ENCODE results near the gene ZNF385D.
A peak's percentile ranks its signal among the peaks of the same experiment; 100 is the strongest.
"Not testable (repeated sequence)": the region's sequence is repeated elsewhere in the genome, so short reads cannot be mapped to it uniquely, and the experiment has no call there.

ZNF385D gene

DNA sequence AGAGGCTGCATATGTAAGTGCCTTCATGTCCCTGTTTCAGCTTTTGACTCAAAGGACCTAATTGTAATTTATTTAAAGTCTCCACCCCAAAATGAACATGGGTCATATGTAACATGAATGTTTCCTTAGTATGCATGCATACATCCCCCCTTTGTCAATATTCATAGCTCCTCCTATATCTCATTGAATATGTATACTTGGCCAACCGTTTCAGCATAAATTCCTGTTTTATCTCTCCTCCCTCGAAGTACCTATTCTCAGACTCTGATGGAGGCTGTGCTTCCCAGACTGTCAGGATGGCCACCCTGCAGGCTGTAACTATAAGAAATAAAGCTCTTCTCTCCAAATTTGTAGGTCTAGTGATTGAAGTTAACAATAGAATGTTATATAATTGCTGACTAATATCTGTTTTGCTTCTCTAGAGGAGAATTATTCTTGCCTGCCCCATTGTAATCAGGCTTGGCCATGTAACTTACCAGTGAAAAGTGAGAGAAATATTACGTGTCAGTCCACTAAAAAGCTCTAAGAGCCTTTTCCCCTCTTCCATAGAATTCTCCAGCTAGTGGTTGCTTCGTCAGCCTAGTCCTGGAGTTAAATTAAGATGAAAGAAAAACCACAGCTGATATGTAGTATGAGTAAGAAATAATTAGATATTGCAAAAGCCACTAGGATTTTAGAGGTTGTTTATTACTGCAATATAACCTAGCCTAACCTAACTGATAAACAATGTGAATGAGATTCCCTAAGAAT is 245.1 kb downstream of the ZNF385D start:
- no peak for DNase-seq

DNA sequence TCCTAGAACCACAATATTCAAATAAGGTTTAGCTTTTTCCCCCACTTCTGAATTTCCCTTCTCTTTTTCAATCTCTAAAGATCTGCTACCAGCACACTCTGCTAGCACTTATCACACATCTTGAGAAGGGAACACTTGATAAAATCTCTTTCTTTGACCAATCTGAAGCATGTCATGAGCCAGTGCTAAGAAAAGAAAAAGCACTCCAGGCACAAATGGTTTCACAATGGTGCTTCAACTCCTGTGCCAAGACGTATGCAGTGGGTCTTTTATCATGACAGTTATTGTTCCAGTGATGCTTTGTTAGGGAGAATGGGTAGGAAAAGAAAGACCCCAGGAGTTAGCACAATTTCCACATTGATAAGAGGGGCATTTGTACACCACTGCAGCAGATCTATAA is 248.4 kb downstream of the ZNF385D start:
- DNase-seq: no peak

DNA sequence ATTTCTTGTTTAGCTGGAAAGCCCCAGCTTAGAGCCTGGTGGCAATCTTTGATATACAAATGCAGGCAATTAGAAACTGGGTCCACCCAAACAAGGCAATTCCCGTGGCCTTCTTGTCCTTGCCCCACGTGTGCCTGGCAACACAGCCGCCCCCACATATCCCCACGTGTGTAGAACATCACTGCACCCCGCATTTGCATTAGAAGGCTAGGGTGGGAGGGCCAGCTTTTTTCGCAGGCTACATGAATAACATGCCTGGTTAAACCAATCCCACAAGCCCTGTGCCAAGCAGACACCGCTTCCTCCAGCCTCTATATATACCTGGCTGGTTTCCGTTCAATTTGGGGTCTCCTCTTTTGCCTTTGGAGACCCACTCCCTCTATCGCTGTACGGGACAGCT is 250.2 kb downstream of the ZNF385D start:
- no peak for DNase-seq

DNA sequence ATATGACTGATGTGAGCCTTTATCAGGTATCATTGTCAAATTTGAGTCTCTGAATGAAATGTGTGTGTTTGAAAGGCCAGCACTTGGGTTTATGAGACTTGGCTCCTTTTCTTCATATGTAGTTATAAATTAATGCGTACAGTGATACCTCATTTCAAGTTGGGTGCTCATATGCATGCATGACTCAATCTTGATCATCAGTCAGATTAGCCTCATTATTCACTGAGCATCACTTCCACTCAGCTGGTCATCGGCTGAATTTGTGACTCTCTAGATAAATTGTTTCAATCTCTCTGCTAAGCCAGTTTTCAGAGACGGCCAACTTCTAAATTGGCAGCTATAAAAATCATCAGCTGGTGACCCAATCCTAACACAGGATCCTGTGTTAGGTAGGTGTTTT is 260.3 kb downstream of the ZNF385D start:
- DNase-seq: not testable (repeated sequence)

DNA sequence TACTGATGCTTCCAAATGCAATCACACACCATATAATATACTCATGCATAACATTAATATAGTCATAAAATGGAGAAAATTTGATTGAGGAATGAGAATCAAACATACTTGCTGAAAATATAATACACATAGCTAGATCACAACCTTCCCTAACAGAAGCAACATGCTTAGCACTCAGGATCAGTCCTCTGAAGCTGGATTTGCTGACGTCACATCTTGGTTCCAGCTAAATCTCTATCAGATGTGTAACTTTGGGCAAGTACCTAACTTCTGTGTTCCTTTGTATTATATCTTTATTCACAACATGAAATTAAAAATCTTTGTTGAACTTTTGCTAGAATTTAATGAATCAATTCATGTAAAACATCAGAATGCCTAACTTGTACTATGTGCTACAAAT is 263.5 kb downstream of the ZNF385D start:
- DNase-seq: no peak

DNA sequence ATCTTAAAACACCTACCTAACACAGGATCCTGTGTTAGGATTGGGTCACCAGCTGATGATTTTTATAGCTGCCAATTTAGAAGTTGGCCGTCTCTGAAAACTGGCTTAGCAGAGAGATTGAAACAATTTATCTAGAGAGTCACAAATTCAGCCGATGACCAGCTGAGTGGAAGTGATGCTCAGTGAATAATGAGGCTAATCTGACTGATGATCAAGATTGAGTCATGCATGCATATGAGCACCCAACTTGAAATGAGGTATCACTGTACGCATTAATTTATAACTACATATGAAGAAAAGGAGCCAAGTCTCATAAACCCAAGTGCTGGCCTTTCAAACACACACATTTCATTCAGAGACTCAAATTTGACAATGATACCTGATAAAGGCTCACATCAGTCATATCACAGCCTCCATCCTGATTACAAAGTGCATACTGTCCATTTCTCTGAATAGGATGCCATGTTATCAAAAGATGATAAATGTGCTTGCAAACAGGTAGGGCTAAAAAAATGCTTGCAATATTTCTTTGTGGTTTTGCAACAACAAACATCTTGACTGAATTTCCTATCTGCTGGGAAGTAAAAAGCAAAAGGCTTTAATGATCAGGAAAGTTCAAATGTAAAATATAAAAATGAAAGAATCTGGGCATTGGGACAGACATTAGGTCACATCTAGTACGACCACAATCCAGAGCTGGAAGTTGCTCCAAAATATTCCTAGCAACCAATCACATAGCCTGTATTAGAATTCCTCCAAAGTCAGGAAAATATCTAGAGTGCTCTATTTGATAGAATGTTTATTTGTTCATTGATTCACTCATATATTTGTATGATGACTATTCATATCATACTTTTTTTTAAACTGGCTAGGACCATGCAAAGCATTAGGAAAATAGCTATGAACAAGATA is 264.7 kb downstream of the ZNF385D start:
- not testable (repeated sequence) for DNase-seq

DNA sequence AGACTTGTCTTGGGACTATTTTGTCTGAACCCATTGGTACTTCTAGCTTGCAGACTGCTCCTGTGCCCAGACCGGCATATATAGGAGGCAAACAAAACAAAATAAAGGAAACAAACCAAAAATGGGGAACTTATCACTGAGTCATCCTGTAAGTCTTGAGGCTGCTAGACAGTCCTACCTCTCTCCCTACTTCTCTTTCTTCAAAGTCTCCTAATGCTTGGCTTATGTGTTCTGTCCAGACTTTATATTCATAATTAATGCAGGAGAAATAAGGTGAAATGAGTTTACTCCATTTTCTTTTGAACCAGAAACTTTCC is 266.2 kb downstream of the ZNF385D start:
- no peak for DNase-seq

DNA sequence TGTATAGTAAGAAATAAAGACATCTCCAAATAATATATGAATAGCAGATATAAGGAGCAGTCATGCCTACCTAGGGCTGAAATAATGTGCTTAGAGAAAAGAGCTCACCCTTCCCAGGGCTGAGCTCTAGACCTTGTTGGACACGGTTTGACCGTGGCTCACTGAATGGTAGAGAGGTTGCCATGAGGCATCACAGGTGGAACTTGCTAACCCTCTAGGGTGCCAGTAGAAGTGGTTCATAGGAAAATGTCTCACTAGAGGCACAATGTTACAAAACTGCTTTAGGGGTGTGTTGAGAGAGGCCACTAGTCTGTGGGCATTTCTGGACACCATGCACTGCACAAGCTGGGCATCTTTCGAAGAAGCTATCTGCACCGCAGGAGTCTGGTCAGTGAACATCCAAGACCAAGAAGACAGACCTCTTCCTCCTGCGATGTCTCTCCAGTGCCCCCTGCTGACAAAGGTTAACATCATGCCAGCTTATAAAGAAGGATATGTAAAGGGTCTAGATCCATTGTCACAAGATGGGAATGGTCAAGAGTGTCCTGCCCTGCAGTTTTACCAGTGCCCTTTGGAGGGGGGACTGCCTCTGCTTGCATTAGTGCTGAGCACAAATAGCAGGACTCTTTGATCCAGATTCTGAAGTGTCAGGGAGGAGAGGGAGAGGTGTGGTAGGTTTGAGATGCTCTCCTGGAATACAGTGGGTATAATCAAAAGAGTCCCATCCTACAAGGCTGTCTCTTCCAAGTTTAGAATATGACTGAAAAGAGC is 266.8 kb downstream of the ZNF385D start:
- peak; percentile 5 to 26 for DNase-seq

DNA sequence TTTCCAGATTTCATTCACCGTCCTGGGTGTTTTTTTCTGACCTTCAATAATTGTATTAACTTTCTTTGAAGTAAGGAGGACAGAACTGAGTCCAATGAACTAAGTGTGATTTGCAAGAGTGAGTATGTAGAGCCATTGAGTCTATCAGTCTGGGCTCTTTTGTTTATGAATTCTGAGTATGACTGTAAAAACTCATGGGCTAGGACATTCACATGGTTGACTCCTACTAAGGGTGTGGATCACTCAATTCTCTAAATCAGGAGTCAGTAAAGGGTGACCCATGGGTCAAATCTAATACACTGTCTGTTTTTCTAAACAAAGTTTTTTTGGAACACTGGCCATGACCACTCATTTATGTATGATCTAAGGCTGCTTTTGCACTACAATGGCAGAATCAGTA is 269.0 kb downstream of the ZNF385D start:
- no peak for DNase-seq

DNA sequence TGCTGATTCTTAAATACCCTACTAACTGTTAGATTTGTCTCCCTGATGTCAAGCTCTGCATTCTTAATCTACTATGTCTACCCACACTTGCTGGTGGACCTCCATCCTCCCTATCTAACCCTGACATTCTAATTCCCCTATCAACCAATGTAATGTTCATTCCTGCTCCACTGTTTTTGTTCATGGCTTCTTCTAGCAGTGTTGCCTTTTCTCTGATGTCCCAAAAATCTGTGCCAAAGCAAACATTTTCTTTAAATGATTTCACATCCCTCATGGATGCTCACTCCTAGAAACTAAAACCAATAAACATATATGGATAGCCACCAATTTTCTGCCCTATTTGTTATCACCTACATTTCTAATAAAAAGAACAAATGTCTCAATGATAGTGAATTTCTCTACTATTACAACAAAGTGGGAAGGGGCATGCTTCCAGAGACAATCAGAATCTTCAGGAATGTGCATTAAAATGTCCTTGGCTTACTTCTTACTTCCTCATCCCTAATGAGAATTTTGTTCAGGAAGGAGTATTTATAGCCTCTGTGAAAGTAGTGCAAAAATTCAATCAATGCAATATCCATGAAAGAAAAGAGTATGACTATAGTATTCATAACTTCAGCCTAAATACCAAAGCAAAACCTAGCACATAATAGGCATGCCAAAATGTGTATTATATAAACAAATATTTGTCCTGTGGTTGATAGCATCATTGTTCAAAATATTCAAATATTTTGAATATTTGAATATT is 273.3 kb downstream of the ZNF385D start:
- no peak for DNase-seq

DNA sequence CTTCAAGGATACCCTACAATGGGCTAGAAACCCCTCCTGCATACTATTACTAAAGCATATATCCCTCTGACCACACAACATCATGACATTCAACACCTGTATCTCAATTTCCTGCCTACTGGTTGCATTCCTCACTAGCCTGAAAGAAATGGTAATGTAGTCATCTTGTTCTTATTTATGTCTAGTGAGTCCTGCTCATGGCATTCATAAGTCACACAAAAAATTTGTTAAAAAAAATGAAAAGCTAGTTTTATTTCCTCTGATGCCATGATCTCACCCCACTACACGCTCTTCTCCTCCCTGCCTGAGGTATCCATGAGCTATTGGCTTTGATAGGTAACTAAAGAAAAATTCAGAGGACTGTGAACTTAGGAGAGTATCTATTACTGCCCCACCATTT is 284.5 kb downstream of the ZNF385D start:
- no peak for DNase-seq

DNA sequence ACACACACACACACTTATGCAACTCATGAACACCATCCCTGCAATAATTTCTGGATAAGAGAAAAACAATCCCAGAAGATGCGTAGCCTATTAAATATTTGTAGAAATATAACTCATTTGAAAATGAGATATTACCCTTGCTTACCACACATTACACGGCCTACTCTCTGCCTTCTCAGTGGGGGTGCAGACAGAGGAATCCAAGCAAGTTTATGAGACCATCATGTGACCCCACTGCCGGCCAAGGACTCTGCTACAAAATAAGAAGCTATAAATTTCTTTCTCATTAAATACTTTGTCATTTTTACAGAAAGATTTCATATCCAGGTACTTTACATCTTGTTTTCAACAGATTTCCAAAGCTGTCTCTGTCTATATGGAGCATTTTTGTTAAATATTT is 286.3 kb downstream of the ZNF385D start:
- DNase-seq: no peak

DNA sequence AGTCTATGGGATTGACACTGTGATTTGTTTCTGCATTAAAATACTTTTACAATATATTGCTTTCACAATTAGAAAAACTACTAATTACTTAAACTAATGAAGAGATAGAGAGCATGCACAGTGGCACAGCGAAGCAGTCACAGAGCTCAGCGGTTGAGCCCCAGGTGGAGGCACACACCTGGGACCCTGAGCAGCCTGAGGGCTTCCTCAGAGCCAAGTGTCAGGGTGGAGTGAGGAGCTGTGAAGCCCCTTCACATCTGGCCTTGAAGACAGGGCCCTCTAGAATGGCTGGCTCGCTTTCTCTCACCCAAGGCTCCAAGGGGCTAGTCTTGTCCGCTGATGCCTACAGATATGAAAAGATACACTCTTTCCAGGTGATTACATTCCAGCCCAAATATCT is 287.7 kb downstream of the ZNF385D start:
- DNase-seq: no peak

DNA sequence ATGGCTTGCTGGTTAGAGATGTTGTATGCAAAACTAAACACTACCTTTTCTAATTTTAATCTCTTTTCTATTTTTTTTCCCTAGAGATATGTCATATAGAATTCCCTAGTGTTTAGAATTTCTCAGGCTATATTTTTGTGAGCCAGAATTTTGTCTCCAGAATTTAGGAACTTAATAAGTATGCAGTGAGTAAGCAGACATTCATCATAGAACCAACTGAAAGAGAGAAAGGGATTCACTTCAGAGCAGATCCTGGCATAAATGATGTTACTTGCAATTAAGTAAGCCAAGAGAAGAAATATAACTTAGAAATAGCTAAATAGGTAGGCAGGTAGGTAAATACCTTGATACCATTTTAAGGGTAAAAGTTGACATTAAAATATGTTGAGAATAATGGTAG is 288.9 kb downstream of the ZNF385D start:
- DNase-seq: no peak

DNA sequence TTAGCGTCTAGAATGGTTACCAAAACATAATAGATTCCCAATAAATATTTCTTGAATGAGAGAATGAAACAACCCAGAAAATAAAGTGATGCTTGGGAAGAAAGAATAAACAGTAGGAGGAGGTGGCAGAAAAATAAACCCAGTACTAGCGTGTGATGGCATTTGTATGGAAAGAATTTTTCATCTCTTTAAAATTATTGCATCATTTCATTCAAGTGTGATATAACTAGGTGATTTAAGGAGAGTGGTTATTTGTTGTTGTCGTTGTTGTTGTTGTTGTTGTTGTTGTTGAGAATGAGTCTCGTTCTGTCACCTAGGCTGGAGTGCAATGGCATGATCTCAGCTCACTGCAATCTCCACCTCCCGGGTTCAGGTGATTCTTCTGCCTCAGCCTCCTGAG is 293.9 kb downstream of the ZNF385D start:
- DNase-seq: no peak

DNA sequence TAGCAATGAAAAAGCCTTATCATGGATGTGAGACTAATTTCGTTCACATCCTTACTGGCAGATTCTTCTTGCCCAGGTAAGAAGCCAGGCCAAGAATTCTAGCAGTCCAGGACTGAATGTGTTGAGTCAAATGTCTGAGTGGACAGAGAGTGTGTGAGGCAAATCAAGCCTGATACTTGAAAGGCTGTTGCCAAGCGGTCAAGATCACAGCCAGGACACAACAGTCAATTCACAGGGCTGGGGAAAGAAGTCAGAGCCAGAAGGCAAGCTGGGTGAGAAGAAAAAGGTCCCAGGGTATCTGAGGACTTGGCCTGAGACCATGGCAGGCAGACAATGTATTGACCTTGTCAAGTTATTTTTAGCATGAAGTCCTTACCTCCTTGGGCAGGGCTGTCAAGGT is 301.3 kb downstream of the ZNF385D start:
- no peak for DNase-seq

DNA sequence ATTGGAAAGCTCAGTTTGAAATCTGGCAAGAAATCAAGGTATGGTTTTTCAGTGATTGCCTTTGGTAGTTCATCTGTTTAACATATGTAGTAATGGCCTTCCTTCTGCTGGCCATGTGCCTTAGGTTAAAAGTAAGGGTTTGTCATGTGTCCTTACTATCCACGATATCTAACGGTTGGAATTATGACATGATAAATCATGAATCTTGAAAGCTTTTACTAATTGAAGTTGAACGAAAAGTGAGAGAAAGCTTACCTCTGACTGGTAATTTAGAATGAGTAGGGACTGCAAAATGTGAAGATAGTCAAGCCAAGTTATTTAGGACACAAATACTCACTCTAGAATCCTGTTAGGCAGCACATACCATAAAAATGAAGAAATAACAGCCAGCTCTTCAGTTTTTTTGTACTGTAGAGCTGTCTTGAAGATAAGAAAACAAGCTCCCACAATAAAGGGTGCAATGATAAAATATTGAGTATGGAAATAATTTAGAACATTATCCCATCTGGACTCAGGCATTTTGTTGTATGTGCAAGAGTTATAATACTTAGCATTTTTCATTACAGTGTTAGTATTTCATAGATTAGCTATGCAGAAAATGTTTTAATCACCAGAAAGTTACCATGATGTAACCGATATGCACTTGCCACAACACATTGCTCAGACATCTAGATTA is 303.4 kb downstream of the ZNF385D start:
- DNase-seq: no peak

DNA sequence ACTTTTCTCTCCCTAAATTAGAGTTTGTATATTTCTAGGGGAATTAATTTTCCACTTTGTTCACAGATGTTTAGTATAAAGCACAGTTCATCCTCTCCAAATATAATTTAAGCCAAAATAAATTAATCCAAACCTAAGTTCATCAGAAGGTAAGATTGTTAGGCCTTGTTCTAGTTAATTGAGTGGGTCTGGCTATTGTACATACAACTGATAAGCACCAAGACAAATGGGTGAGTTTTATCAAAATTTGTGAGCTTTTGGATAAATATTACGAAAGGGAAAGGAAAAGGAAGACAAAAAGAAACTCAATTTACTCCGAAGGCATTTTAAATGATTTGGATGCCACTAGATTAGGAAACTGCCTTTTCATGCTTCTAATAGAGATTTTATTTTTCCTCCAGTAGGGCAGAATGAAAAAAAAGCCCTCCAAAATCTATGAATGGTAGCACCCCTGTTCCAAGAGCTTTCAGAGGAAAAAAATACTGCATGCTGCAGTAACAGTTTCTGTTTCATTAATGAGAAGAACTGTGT is 304.0 kb downstream of the ZNF385D start:
- DNase-seq: no peak

DNA sequence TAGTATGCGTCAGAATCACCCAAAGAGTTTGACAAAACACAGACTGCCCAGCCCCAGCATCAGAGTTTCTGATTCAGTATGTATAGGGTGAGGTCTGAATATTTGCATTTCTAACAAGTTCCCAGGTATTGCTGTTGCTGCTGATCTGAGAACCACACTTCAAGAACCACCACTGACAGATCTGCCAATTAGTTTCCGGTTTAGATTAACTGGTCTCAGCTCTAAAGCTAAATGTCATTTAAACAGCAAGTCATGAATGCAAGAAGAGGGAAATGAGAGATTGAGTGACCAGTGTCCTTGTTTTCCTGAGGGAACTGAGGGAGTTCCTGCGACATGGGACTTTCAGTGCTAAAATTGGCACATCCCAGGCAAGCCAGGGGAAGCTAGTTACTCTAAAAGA is 305.0 kb downstream of the ZNF385D start:
- DNase-seq: no peak

DNA sequence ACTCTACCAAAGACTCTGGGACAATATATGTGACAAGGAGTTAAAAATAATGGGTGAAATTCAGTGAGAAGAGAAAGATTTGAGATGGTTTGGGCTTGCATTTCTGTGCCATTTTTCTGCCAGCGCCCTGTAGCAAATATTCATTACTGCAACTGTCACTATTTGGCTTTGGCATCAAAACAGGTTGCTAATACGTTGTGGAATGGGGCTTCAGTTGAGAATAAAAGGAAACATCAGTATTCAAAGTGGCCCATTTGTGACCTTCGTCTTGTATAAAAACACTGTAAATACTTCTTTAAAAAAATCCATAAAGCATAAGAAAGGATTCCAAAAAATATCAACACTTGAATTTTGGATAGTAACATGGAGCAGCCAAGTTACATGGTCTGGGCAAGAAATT is 309.2 kb downstream of the ZNF385D start:
- no peak for DNase-seq

DNA sequence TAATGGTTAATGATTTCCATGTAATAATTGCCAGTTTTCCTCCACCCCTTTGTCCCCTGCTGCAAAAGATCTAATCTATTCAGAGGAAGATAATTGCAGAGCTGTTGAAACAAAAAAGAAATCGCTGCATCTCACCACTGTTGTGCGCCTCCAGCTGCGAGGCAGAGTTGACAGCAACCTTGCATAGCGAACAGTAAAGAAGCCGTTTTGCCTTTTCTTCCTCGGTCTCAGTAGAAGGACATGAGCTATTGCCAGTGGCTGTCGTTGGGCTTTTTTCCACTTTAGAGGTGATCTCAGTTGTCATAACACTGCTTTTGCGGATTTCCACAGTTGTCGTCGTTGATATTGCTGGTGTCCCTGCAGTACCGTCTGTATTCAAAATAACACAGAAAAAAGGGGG is 314.2 kb downstream of the ZNF385D start:
- DNase-seq: no peak

DNA sequence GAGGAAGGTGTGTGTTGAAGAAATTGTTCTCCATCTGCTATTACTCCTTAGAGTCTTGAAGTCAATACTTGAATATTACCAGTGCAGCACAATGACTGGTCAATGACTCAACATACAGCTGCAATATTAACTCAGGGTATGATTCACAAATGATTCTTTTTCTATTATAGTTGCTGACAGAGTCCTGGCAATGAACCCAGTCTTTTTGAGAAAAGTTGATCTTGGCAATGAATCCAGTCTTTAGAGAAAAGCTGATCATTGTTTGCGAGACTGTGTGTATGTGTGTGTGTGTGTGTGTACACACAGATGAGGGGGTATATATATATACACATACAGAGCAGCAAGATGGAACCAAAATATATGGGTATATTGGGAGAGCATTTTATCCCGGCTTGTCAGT is 315.1 kb downstream of the ZNF385D start:
- DNase-seq: no peak
